CD4-positive, alpha-beta T cell (primary cell): ENCODE measurements around the gene GPR157. TPM values are rescaled to one million over a fixed set of nuclear protein-coding genes. Genes with fewer than 3 reads are reported as not detected.

Source experiments
- ATAC-seq: fragments of 200-7000 bp; cut with Tn5 transposase; one replicate; pipeline ENCODE4 v1.10.0; 2022; ENCODE audit warnings: mild to moderate bottlenecking; ENCODE audit not compliant: poor library complexity
- CTCF ChIA-PET: fragments of 350-600 bp; sonication (Branson Sonifier 250); formaldehyde crosslinking; loops from one replicate; lab custom pipeline; 2021; ENCODE audit warnings: antibody characterized with exemption, inconsistent platforms; lab: Charles Lee
- POLR2A ChIA-PET: fragments of 350-600 bp; sonication (Branson Sonifier 250); formaldehyde crosslinking; loops from one replicate; lab custom pipeline; 2021; ENCODE audit warnings: antibody characterized with exemption, inconsistent platforms; lab: Charles Lee
- DNase-seq, 14 experiments: peaks; one replicate each; pipeline ENCODE4 v3.0.0-alpha.2; 2013 to 2020; ENCODE audit warnings: mixed read lengths in 2 of 14
- H3K27ac ChIP-seq, 2 donors: one replicate each; pipeline versions ENCODE4 v1.5.1 to v1.7.0; 2013; ENCODE audit warnings: low read length in 2 of 2, low read depth in 1 of 2, mild to moderate bottlenecking in 1 of 2
- H3K27me3 ChIP-seq, 2 experiments: 1 replicate in 1 of 2; 2 replicates in 1 of 2; pipeline versions ENCODE4 v1.6.1 to v1.7.0; 2013; ENCODE audit warnings: low read length in 2 of 2, control low read depth in 1 of 2, mild to moderate bottlenecking in 1 of 2, moderate library complexity in 1 of 2; ENCODE audit not compliant: insufficient read depth in 2 of 2, control insufficient read depth in 1 of 2
- H3K36me3 ChIP-seq: one replicate; pipeline ENCODE4 v1.6.1; 2013; ENCODE audit warnings: low read length, control low read depth; ENCODE audit not compliant: insufficient read depth
- H3K4me1 ChIP-seq: one replicate; pipeline ENCODE4 v1.6.1; 2013; ENCODE audit warnings: low read length, control low read depth; ENCODE audit not compliant: insufficient read depth
- H3K4me3 ChIP-seq: one replicate; pipeline ENCODE4 v1.5.1; 2013; ENCODE audit warnings: mild to moderate bottlenecking, low read length, moderate library complexity
- H3K9me3 ChIP-seq, 2 experiments: 1 replicate in 1 of 2; 2 replicates in 1 of 2; pipeline versions ENCODE4 v1.6.1 to v1.7.0; 2013; ENCODE audit warnings: low read length in 2 of 2, mild to moderate bottlenecking in 2 of 2, control low read depth in 1 of 2, moderate library complexity in 1 of 2; ENCODE audit not compliant: control insufficient read depth in 1 of 2, insufficient read depth in 1 of 2
- H3K27ac Mint-ChIP-seq: one replicate; pipeline ENCODE4 v1.8.0; 2020; ENCODE audit warnings: mixed read lengths
- H3K27me3 Mint-ChIP-seq: one replicate; pipeline ENCODE4 v1.8.0; 2021; ENCODE audit warnings: mixed read lengths
- H3K36me3 Mint-ChIP-seq: one replicate; pipeline ENCODE4 v1.8.0; 2021; ENCODE audit warnings: low read depth, mixed read lengths
- H3K4me1 Mint-ChIP-seq: one replicate; pipeline ENCODE4 v1.8.0; 2021; ENCODE audit warnings: low read depth, mixed read lengths
- H3K4me3 Mint-ChIP-seq: one replicate; pipeline ENCODE4 v1.8.0; 2020; ENCODE audit warnings: mild to moderate bottlenecking, mixed read lengths
- H3K9me3 Mint-ChIP-seq: one replicate; pipeline ENCODE4 v1.8.0; 2020; ENCODE audit warnings: mixed read lengths
- CTCF ChIP-seq: fragments of 200-600 bp; IDR thresholded peaks from one replicate; pipeline ENCODE4 v1.8.0; 2022; ENCODE audit warnings: antibody characterized with exemption, mild to moderate bottlenecking
- intact Hi-C, 2 experiments: fragments of 100-400 bp; cut with DNase I in 1 of 2; cut with micrococcal nuclease in 1 of 2; formaldehyde crosslinking; loops; one replicate each; pipeline versions ENCODE4 v1.15.1 to v1.9.0; 2023 to 2025; cut with DNase I, micrococcal nuclease
- total RNA-seq, 174 experiments: library from RNA in 2 of 174; stranded (reverse) in 2 of 174; gene quantifications; one replicate each; pipeline ENCODE4 v1.2.3 and lab custom pipeline; 2021 to 2026

Gene GPR157
- total RNA-seq, 2 experiments from 2014 or later, result 2.1 to 5.1 TPM

GRCh38 chr1:9111357-9111691 lies 17.6 kb downstream of the GPR157 start:
- no peak for ATAC-seq
- H3K36me3 Mint-ChIP-seq, result peaks cover 12% of the 10 kb centered on the region
- no peak overlapping the region for H3K27ac Mint-ChIP-seq
- H3K4me1 ChIP-seq, result peaks cover 6% of the 10 kb centered on the region
- H3K36me3 ChIP-seq, result no peaks in the 10 kb centered on the region
- no peaks in the 10 kb centered on the region for H3K27me3 Mint-ChIP-seq
- ChIA-PET CTCF (interaction anchor here (1.0 to 2.5 kb wide), 8 partner anchors 10 to 379 kb away, joined by 3 to 33 read pairs (median 4); no protein-coding TSS in a partner anchor), POLR2A (interaction anchor here (1.0 to 1.2 kb wide), 2 partner anchors 18 to 85 kb away, joined by 3 to 6 read pairs; partner anchors contain the start of gene GPR157)
- no peak overlapping the region for H3K4me3 ChIP-seq
- H3K27ac ChIP-seq, result no peak overlapping the region
- H3K27me3 ChIP-seq, result no peaks in the 10 kb centered on the region
- no peak for TF ChIP-seq CTCF
- no peaks in the 10 kb centered on the region for H3K9me3 ChIP-seq
- intact Hi-C loops, result loop anchor here (2.0 kb wide), 1 partner anchor 379 kb away; no protein-coding TSS in a partner anchor
- H3K4me1 Mint-ChIP-seq, result peaks cover 15% of the 10 kb centered on the region
- no peaks in the 10 kb centered on the region for H3K9me3 Mint-ChIP-seq
- no peak overlapping the region for H3K4me3 Mint-ChIP-seq
- DNase-seq, result no peak

- Mint-ChIP-seq H3K36me3 (peaks cover 15% of the 10 kb centered on the region), H3K27me3 (no peaks in the 10 kb centered on the region), H3K9me3 (no peaks in the 10 kb centered on the region), H3K27ac (no peak overlapping the region), H3K4me1 (peaks cover 15% of the 10 kb centered on the region), H3K4me3 (no peak overlapping the region)
- TF ChIP-seq CTCF, result peak; percentile 95
- ChIA-PET CTCF (interaction anchor here (0.6 to 2.5 kb wide), 17 partner anchors 9 to 444 kb away, joined by 3 to 33 read pairs (median 3); partner anchors contain the start of gene GPR157), POLR2A (interaction anchor here (1.0 to 1.2 kb wide), 2 partner anchors 18 to 86 kb away, joined by 3 to 6 read pairs; partner anchors contain the start of gene GPR157)
- no peaks in the 10 kb centered on the region for H3K36me3 ChIP-seq
- H3K4me1 ChIP-seq, result peaks cover 6% of the 10 kb centered on the region
- no peak overlapping the region for H3K27ac ChIP-seq
- no peaks in the 10 kb centered on the region for H3K9me3 ChIP-seq
- ATAC-seq (peak; percentile 80), DNase-seq (peak; percentile 76 to 90 (median 82))
- H3K27me3 ChIP-seq, result no peaks in the 10 kb centered on the region
- intact Hi-C loops, result loop anchor here (1.0 to 2.0 kb wide), 2 partner anchors 85 to 380 kb away; no protein-coding TSS in a partner anchor
- H3K4me3 ChIP-seq, result no peak overlapping the region
Observed at GRCh38 chr1:9110669-9111356, 18.1 kb downstream of the GPR157 start.

- H3K4me1 Mint-ChIP-seq, result peaks cover 4% of the 10 kb centered on the region
- ChIA-PET POLR2A (no interaction called here), CTCF (no interaction called here)
- no peak overlapping the region for H3K4me3 Mint-ChIP-seq
- no peaks in the 10 kb centered on the region for H3K9me3 Mint-ChIP-seq
- Histone ChIP-seq H3K4me1 (peaks cover 6% of the 10 kb centered on the region), H3K27me3 (no peaks in the 10 kb centered on the region), H3K4me3 (no peak overlapping the region), H3K36me3 (peaks cover 8% of the 10 kb centered on the region), H3K9me3 (no peaks in the 10 kb centered on the region), H3K27ac (no peak overlapping the region)
- ATAC-seq, result no peak
- DNase-seq, result no peak
- peaks cover 29% of the 10 kb centered on the region for H3K36me3 Mint-ChIP-seq
- no peak overlapping the region for H3K27ac Mint-ChIP-seq
- intact Hi-C loops, result no loop called here
- no peaks in the 10 kb centered on the region for H3K27me3 Mint-ChIP-seq
- TF ChIP-seq CTCF, result no peak
Observed at GRCh38 chr1:9108056-9108665, 20.7 kb downstream of the GPR157 start.
